ENCODE data around the gene GNA15.

Gene GNA15

DNA sequence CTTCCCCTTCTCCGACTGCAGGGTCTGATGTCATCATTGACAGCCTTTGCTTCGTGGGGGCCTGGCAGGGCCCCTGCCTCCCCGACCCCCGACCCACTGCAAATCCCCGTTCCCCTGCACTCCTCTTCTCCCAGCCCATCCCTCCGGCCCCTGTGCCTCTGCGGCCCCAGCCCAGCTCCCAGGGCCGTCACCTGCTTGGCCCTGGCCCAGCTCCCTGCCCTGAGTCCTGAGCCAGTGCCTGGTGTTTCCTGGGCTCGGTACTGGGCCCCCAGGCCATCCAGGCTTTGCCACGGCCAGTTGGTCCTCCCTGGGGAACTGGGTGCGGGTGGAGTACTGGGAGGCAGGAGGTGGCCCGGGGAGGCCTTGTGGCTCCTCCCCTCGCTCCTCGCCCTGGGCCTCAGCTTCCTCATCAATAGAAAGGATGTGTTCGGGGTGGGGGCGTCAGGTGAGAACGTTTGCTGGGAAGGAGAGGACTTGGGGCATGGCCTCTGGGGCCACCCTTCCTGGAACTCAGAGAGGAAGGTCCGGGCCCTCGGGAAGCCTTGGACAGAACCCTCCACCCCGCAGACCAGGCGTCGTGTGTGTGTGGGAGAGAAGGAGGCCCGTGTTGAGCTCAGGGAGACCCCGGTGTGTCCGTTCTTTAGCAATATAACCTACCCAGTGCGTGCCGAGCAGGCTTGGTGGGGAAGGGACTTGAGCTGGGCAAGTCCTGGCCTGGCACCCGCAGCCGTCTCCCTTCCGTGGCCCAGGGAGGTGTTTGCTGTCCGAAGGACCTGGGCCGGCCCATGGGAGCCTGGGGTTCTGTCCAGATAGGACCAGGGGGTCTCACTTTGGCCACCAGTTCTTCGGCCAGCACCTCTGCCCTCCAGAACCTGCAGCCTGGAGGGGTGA lies 72.7 kb downstream of the GNA15 start:
- DNase-seq (ENCODE audit: extremely low read depth, low read depth): no peak
- TF ChIP-seq, protein P1, sequence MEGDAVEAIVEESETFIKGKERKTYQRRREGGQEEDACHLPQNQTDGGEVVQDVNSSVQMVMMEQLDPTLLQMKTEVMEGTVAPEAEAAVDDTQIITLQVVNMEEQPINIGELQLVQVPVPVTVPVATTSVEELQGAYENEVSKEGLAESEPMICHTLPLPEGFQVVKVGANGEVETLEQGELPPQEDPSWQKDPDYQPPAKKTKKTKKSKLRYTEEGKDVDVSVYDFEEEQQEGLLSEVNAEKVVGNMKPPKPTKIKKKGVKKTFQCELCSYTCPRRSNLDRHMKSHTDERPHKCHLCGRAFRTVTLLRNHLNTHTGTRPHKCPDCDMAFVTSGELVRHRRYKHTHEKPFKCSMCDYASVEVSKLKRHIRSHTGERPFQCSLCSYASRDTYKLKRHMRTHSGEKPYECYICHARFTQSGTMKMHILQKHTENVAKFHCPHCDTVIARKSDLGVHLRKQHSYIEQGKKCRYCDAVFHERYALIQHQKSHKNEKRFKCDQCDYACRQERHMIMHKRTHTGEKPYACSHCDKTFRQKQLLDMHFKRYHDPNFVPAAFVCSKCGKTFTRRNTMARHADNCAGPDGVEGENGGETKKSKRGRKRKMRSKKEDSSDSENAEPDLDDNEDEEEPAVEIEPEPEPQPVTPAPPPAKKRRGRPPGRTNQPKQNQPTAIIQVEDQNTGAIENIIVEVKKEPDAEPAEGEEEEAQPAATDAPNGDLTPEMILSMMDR (IDR thresholded peaks at IDR 0.05; ENCODE audit: low read depth, low read length): no peak

DNA sequence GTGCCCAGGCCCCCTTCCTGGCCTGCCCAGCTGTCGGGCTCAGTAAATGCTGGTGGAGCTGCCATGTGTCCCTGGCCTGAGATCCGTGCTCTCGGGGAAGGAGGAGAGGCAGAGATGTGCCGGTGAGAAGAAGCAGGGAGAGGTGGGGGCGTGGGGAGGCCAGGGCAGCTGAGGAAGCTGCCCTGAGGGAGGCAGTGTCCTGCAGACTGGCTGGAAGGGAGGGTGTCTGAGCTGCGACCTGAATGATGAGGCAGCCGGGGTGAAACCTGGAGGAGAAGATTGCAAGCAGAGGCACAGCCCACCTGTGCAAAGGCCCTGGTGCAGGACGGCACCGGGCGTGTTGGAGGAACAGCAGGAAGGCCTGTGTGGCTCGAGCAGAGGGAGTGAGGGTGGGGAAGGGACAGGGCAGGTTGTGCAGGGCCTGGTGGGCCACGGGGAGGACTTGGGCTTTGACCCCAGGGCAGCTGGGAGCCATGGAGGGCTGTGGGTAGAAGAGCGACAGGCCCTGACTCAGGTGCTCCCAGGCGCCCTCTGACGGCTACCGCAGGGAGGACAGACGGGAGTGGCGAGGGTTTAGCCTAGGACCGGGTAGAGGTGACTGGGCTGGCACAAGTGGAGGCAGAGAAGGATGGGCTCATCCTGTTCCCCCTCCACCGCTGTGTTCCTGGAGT lies 74.6 kb downstream of the GNA15 start:
- TF ChIP-seq, protein P1 (IDR thresholded peaks at IDR 0.05; ENCODE audit: low read depth, low read length): peak; percentile 61
- DNase-seq (ENCODE audit: extremely low read depth, low read depth): no peak

DNA sequence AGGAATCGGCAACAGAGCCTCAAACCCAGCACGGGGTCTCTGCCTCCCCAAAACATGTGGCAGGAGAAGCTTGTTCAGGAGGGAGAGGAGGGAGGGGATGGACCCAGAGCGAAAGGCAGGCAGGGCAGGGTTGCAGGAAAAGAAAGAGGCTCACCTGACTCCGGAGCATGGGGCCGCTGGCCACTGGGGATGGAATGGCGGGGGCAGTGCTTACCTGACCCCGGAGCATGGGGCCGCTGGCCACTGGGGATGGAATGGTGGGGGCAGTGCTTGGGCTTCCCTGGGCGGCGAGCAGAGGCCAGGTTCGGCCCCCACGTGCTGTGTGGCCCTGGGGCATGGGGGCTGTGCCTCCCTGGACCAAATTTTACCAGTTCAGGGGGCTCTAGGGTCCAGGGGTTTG lies 75.4 kb downstream of the GNA15 start:
- TF ChIP-seq, protein P1 (IDR thresholded peaks at IDR 0.05; ENCODE audit: low read depth, low read length): no peak
- no peak for DNase-seq (ENCODE audit: extremely low read depth, low read depth)

DNA sequence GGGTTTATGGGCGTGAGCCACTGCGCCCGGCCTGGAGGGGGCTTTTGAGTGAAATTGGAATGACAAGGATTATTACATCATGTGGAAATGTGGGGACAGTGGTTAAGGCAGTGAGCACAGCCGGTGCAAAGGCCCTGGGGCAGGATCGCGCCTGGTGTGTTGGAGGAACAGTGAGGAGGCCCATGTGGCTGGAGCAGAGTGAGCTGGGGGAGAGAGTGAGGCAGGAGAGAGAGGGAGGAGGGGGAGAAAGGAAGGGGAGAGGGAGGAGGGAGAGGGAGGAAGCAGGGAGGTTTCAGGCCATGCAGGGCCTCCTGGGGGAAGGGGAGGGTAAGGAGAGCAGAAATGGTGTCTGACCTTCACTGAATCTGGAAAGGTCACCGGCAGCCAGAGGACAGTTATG lies 77.3 kb downstream of the GNA15 start:
- TF ChIP-seq, protein P1 (IDR thresholded peaks at IDR 0.05; ENCODE audit: low read depth, low read length): no peak
- no peak for DNase-seq (ENCODE audit: extremely low read depth, low read depth)
